SK-N-MC (cell line): ENCODE data around the gene STRIT1.

Experiments
- EZH2 ChIP-seq: fragments of 200-600 bp; sonication (generic); IDR thresholded peaks from one replicate; pipeline ENCODE4 v1.6.1; 2017; ENCODE audit warnings: antibody characterized with exemption
- POLR2AphosphoS5 ChIP-seq: IDR thresholded peaks from 2 replicates; pipeline ENCODE4 v1.6.1; 2012; ENCODE audit warnings: mild to moderate bottlenecking, low read depth, low read length, borderline replicate concordance

- TF ChIP-seq POLR2AphosphoS5 (no peak), EZH2 (no peak)
Measured at GRCh38 chr3:155283092-155284056, 10.1 kb downstream of the STRIT1 start.
